H1 (cell line): ENCODE measurements around the gene QRICH2. TPM values are rescaled to one million over a fixed set of nuclear protein-coding genes. Genes with fewer than 3 reads are reported as not detected.

Experiments
- CTCF ChIA-PET: fragments of 300-600 bp; sonication (Branson Sonifier 250); formaldehyde crosslinking; loops from one replicate; lab custom pipeline; 2021; ENCODE audit not compliant: partially characterized antibody; lab: Charles Lee
- POLR2A ChIA-PET: fragments of 300-600 bp; sonication (Branson Sonifier 250); formaldehyde crosslinking; loops from one replicate; lab custom pipeline; 2021; ENCODE audit warnings: inconsistent platforms; ENCODE audit not compliant: partially characterized antibody; lab: Charles Lee
- DNase-seq, 2 experiments: peaks; one replicate each; pipeline versions ENCODE4 v3.0.0 to v3.0.0-alpha.2; 2010 to 2022; ENCODE audit warnings: low spot score in 2 of 2, low read depth in 1 of 2, mixed read lengths in 1 of 2
- FAIRE-seq: peaks from 2 replicates; lab custom pipeline; 2011; peaks lifted over from hg19 to GRCh38; lab: Jason Lieb, UNC
- H2AFZ ChIP-seq: 2 replicates; pipeline ENCODE4 v1.8.1; 2012; ENCODE audit warnings: low read length, inconsistent platforms
- H2AK5ac ChIP-seq: 2 replicates; pipeline ENCODE4 v1.6.1; 2013; ENCODE audit warnings: low read depth, low read length
- H2BK120ac ChIP-seq: replicated peaks from 2 replicates; pipeline ENCODE3; 2013; ENCODE audit warnings: low read depth, low read length, inconsistent platforms
- H2BK12ac ChIP-seq: 2 replicates; pipeline ENCODE4 v1.6.1; 2013; ENCODE audit warnings: low read depth, low read length
- H2BK15ac ChIP-seq: 2 replicates; pipeline ENCODE4 v1.6.1; 2013; ENCODE audit warnings: low read length
- H2BK20ac ChIP-seq: 2 replicates; pipeline ENCODE4 v1.6.1; 2013; ENCODE audit warnings: low read length
- H2BK5ac ChIP-seq: 2 replicates; pipeline ENCODE4 v1.6.1; 2013; ENCODE audit warnings: low read depth, low read length
- H3K14ac ChIP-seq: 2 replicates; pipeline ENCODE4 v1.6.1; 2013; ENCODE audit warnings: inconsistent platforms; ENCODE audit not compliant: insufficient read length
- H3K18ac ChIP-seq: 2 replicates; pipeline ENCODE4 v1.6.1; 2013; ENCODE audit warnings: low read length; ENCODE audit errors: extremely low read depth
- H3K23ac ChIP-seq: 2 replicates; pipeline ENCODE4 v1.6.1; 2013; ENCODE audit warnings: inconsistent platforms; ENCODE audit not compliant: insufficient read length
- H3K23me2 ChIP-seq: 2 replicates; pipeline ENCODE4 v1.6.1; 2013; ENCODE audit warnings: low read depth, low read length
- H3K27ac ChIP-seq: 2 replicates; pipeline ENCODE4 v1.6.1; 2011; ENCODE audit warnings: low read depth, low read length, inconsistent platforms
- H3K27me3 ChIP-seq, 4 experiments: replicated peaks in 1 of 4; 1 replicate in 1 of 4; 2 replicates in 3 of 4; pipeline versions ENCODE4 v1.6.1 to v1.8.1; 2011 to 2013; ENCODE audit warnings: low read length in 3 of 4, mild to moderate bottlenecking in 3 of 4, inconsistent platforms in 2 of 4, mixed read lengths in 2 of 4, moderate library complexity in 1 of 4; ENCODE audit not compliant: control insufficient read depth in 3 of 4, insufficient read depth in 3 of 4; ENCODE audit errors: extremely low read depth in 1 of 4
- H3K36me3 ChIP-seq, 4 experiments: 2 replicates each; pipeline versions ENCODE4 v1.6.1 to v1.8.1; 2011 to 2013; ENCODE audit warnings: mild to moderate bottlenecking in 4 of 4, low read length in 3 of 4, moderate library complexity in 2 of 4, control low read depth in 1 of 4, inconsistent platforms in 1 of 4; ENCODE audit not compliant: insufficient read depth in 4 of 4, control insufficient read depth in 2 of 4
- H3K4ac ChIP-seq: replicated peaks from 2 replicates; pipeline ENCODE3; 2013; ENCODE audit warnings: low read length, low read depth, mixed read lengths, inconsistent platforms; ENCODE audit not compliant: insufficient read length
- H3K4me1 ChIP-seq, 4 experiments: replicated peaks in 1 of 4; 1 replicate in 1 of 4; 2 replicates in 3 of 4; pipeline versions ENCODE4 v1.6.1 to v1.8.1; 2011 to 2013; ENCODE audit warnings: low read length in 3 of 4, inconsistent platforms in 2 of 4, mixed read lengths in 1 of 4; ENCODE audit not compliant: insufficient read depth in 4 of 4, control insufficient read depth in 3 of 4
- H3K4me2 ChIP-seq, 2 experiments: 2 replicates each; pipeline versions ENCODE4 v1.6.1 to v1.8.1; 2011 to 2013; ENCODE audit warnings: low read depth in 2 of 2, low read length in 2 of 2, control low read depth in 1 of 2, inconsistent platforms in 1 of 2, mild to moderate bottlenecking in 1 of 2; ENCODE audit not compliant: insufficient read depth in 1 of 2
- H3K4me3 ChIP-seq, 4 experiments: fragments of 200-600, 300-600 bp in 1 of 4; sonication (generic), shearing (Covaris generic), sonication (Bioruptor Twin) in 1 of 4; 2 replicates each; pipeline versions ENCODE4 v1.5.1 to v1.8.1; 2011 to 2016; ENCODE audit warnings: low read length in 4 of 4, low read depth in 3 of 4, control low read depth in 2 of 4, inconsistent platforms in 2 of 4, mild to moderate bottlenecking in 2 of 4, mixed read lengths in 1 of 4, moderate library complexity in 1 of 4; ENCODE audit not compliant: insufficient read depth in 2 of 4; ENCODE audit errors: extremely low read depth in 1 of 4
- H3K56ac ChIP-seq: replicated peaks from 2 replicates; pipeline ENCODE3; 2013; ENCODE audit warnings: low read depth, mild to moderate bottlenecking, mixed read lengths, low read length, inconsistent platforms; ENCODE audit not compliant: insufficient read length
- H3K79me1 ChIP-seq: 2 replicates; pipeline ENCODE4 v1.6.1; 2013; ENCODE audit warnings: low read depth, low read length, control low read depth
- H3K79me2 ChIP-seq, 2 experiments: 2 replicates each; pipeline versions ENCODE4 v1.6.1 to v1.8.1; 2012 to 2013; ENCODE audit warnings: low read length in 2 of 2, mild to moderate bottlenecking in 2 of 2, inconsistent platforms in 1 of 2; ENCODE audit not compliant: insufficient read depth in 2 of 2, control insufficient read depth in 1 of 2
- H3K9ac ChIP-seq, 4 experiments: replicated peaks in 1 of 4; 1 replicate in 1 of 4; 2 replicates in 3 of 4; pipeline versions ENCODE4 v1.6.1 to v1.8.1; 2011 to 2013; ENCODE audit warnings: low read depth in 3 of 4, low read length in 3 of 4, control low read depth in 2 of 4, mild to moderate bottlenecking in 2 of 4, moderate library complexity in 2 of 4, inconsistent platforms in 1 of 4; ENCODE audit errors: extremely low read depth in 1 of 4
- H3K9me3 ChIP-seq, 2 experiments: 2 replicates each; pipeline versions ENCODE4 v1.6.1 to v1.8.1; 2012 to 2013; ENCODE audit warnings: mild to moderate bottlenecking in 2 of 2, moderate library complexity in 2 of 2, control low read depth in 1 of 2, inconsistent platforms in 1 of 2, low read depth in 1 of 2, low read length in 1 of 2, mixed read lengths in 1 of 2; ENCODE audit not compliant: insufficient read depth in 2 of 2
- H4K20me1 ChIP-seq, 2 experiments: replicated peaks in 1 of 2; 2 replicates each; pipeline versions ENCODE3 to v1.8.1; 2011 to 2013; ENCODE audit warnings: inconsistent platforms in 2 of 2, low read length in 2 of 2, mild to moderate bottlenecking in 1 of 2; ENCODE audit not compliant: insufficient read depth in 2 of 2, control insufficient read depth in 1 of 2
- H4K5ac ChIP-seq: 2 replicates; pipeline ENCODE4 v1.6.1; 2013; ENCODE audit warnings: low read length, low read depth, mixed read lengths, inconsistent platforms; ENCODE audit not compliant: insufficient read length
- H4K8ac ChIP-seq: 2 replicates; pipeline ENCODE4 v1.8.0; 2013; ENCODE audit warnings: mild to moderate bottlenecking, moderate library complexity, low read length, inconsistent platforms; ENCODE audit not compliant: insufficient read depth; ENCODE audit errors: extremely low read depth
- H4K91ac ChIP-seq: replicated peaks from 2 replicates; pipeline ENCODE3; 2013; ENCODE audit warnings: low read length, mixed read lengths, inconsistent platforms; ENCODE audit not compliant: insufficient read length
- BCL11A ChIP-seq, 2 experiments: IDR thresholded peaks; one replicate each; pipeline ENCODE4 v1.6.1; 2011; ENCODE audit warnings: low read depth in 2 of 2, low read length in 2 of 2, mild to moderate bottlenecking in 2 of 2
- FOSL1 ChIP-seq: IDR thresholded peaks from 2 replicates; pipeline ENCODE4 v1.6.1; 2011; ENCODE audit warnings: mild to moderate bottlenecking, low read depth, low read length, moderate library complexity; ENCODE audit not compliant: insufficient read depth
- GTF2F1 ChIP-seq: IDR thresholded peaks from 2 replicates; pipeline ENCODE4 v1.6.1; 2012; ENCODE audit warnings: low read depth, low read length, improper control_type of control experiment, borderline replicate concordance
- HDAC6 ChIP-seq: IDR thresholded peaks from one replicate; pipeline ENCODE4 v1.7.1; 2012; ENCODE audit warnings: low read depth, mild to moderate bottlenecking, inconsistent platforms, low read length, moderate library complexity
- JUN ChIP-seq: IDR thresholded peaks from 2 replicates; pipeline ENCODE4 v1.6.1; 2011; ENCODE audit warnings: low read depth, mild to moderate bottlenecking, improper control_type of control experiment, low read length
- JUND ChIP-seq: IDR thresholded peaks from 2 replicates; pipeline ENCODE4 v1.6.1; 2011; ENCODE audit warnings: mild to moderate bottlenecking, improper control_type of control experiment, low read length
- KDM1A ChIP-seq: fragments of 200-600, 300-600 bp; sonication (generic); IDR thresholded peaks from 2 replicates; pipeline ENCODE4 v1.7.1; 2016; ENCODE audit warnings: mild to moderate bottlenecking, low read length, borderline replicate concordance
- SIX5 ChIP-seq: IDR thresholded peaks from 2 replicates; pipeline ENCODE4 v1.6.1; 2011; ENCODE audit warnings: mild to moderate bottlenecking, low read depth, low read length
- SP1 ChIP-seq: IDR thresholded peaks from 2 replicates; pipeline ENCODE4 v1.6.1; 2011; ENCODE audit warnings: low read depth, low read length
- TCF12 ChIP-seq: IDR thresholded peaks from 2 replicates; pipeline ENCODE4 v1.6.1; 2011; ENCODE audit warnings: low read depth, mild to moderate bottlenecking, low read length
- WGBS, 2 experiments: shearing (Covaris generic) in 1 of 2; methylation state at CpG; one replicate each; pipeline versions ENCODE4 v1.1.6 to v1.1.7; 2013 to 2015; ENCODE audit warnings: low lambda C conversion rate in 2 of 2, mixed read lengths in 2 of 2, inconsistent platforms in 1 of 2, low coverage in 1 of 2, missing lambda C conversion rate in 1 of 2; ENCODE audit not compliant: insufficient replicate concordance in 2 of 2, insufficient coverage in 1 of 2, insufficient read length in 1 of 2; ENCODE audit errors: extremely low coverage in 1 of 2, missing lambda C conversion rate in 1 of 2; 5-methylcytosine and 5-hydroxymethylcytosine counted together
- polyA plus RNA-seq, 7 experiments: library from polyadenylated mRNA; depleted of rRNA in 3 of 7; stranded (reverse) in 5 of 7; unstranded in 2 of 7; fragments of >200 nt in 5 of 7; fragments of 200-250 nt in 2 of 7; gene quantifications; 1 replicate in 5 of 7; 2 replicates in 1 of 7; 4 replicates in 1 of 7; pipeline versions ENCODE4 v1.2.1 to v1.2.3, GENCODE V29; 2011 to 2013; ENCODE audit warnings: missing spikeins in 2 of 7, mixed read lengths in 2 of 7
- total RNA-seq: library from RNA; stranded (reverse); fragmentation: NEBNext Ultra II Directional; extraction: Animal tissue kit (Norgen Biotek cat#: 25700); gene quantifications from 2 replicates; pipeline ENCODE4 v1.2.1, GENCODE V29; 2021
- TF ChIP-seq, protein P1 (sequence below): IDR thresholded peaks from 2 replicates; pipeline ENCODE4 v1.6.1; 2012; ENCODE audit warnings: low read length, inconsistent platforms

QRICH2 gene
- total and polyA plus RNA-seq, 2 of the 8 experiments (the other 6 are each of a cell fraction or from before 2014, with no cell fraction given) = 2.8 to 3.8 TPM

DNA sequence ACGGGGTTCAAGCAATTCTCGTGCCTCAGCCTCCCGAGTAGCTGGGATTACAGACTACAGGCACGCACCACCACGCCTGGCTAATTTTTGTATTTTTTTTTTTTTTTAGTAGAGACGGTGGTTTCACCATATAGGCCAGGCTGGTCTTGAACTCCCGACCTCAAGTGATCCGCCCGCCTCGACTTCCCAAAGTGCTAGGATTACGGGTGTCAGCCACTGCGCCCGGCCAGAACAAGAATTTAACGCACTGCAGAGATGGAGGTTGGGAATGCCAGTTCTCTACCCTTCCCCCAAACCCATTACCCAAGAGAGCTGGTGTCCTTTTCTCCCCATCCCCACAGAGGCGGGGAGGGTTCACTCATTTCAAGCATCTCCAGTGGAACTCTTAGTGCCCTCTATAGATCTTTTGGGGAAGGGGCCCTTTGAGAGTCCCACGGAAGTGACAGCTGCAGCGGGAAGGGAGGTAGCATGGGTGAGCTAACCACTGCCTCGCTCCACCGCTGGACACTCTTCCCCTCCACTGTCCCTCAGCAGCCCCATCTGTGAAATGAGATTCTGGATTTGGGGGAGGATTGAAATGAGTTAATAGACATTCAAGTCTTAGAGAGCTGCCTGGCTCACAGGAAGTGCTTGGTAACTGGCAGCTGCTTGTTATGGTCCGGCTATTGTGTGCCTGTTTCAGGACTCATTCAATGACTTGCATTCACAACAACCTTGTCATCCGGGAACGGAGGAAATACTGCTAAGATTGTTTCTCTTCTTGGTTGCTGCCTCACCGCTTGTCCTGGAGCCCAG, 46.5 kb downstream of the QRICH2 start:
- Histone ChIP-seq H3K27ac (no peak overlapping the region), H3K79me2 (peaks cover 0 to 5% of the 10 kb centered on the region in 2 experiments; a peak in 3 of 4 replicates), H2BK5ac (no peak overlapping the region), H3K23ac (no peak overlapping the region), H2AFZ (0 out of 2 replicates have a peak overlapping the region, but pooled peaks have one; percentile 45), H4K5ac (no peak overlapping the region), H3K9ac (no peak overlapping the region), H3K4me2 (no peak overlapping the region), H3K79me1 (no peaks in the 10 kb centered on the region), H2BK120ac (no peak overlapping the region), H3K4me1 (peaks cover 0 to 3% (median under 1%) of the 10 kb centered on the region in 4 experiments; a peak in 5 of 7 replicates), H4K91ac (no peak overlapping the region), H3K4me3 (no peak overlapping the region), H2BK15ac (no peak overlapping the region), H3K23me2 (no peaks in the 10 kb centered on the region), H4K20me1 (no peaks in the 10 kb centered on the region), H4K8ac (no peak overlapping the region), H2AK5ac (no peak overlapping the region), H3K18ac (no peak overlapping the region), H2BK12ac (peak overlapping the region; percentile 87; the same call in 1 of the 2 replicates), H3K36me3 (no peaks in the 10 kb centered on the region), H3K56ac (no peak overlapping the region), H3K9me3 (no peaks in the 10 kb centered on the region; a peak in 1 of 4 replicates), H3K4ac (no peak overlapping the region), H2BK20ac (no peak overlapping the region), H3K14ac (no peak overlapping the region), H3K27me3 (no peaks in the 10 kb centered on the region; a peak in 1 of 7 replicates)
- CTCF ChIA-PET = interaction anchor here (0.6 to 6.2 kb wide), 14 partner anchors 12 to 244 kb away, joined by 3 to 49 read pairs (median 4); no protein-coding TSS in a partner anchor
- POLR2A ChIA-PET = interaction anchor here (0.8 to 2.1 kb wide), 3 partner anchors 10 to 159 kb away, joined by 3 to 5 read pairs (median 5); no protein-coding TSS in a partner anchor
- no peak for DNase-seq
- no peak for FAIRE-seq
- WGBS, 2 experiments = 91% methylated on average over 12 of the region's 23 CpGs; no CpG with 5 or more reads in 1 of the 2 experiments
- TF ChIP-seq SIX5 (no peak), HDAC6 (no peak), BCL11A (IDR thresholded peaks at IDR 0.05; ENCODE audit: low read depth in 2 of 2, low read length in 2 of 2) (no peak), TCF12 (no peak), KDM1A (no peak), SP1 (no peak), FOSL1 (no peak), JUND (no peak), GTF2F1 (no peak), JUN (no peak)
- TF ChIP-seq, protein P1, sequence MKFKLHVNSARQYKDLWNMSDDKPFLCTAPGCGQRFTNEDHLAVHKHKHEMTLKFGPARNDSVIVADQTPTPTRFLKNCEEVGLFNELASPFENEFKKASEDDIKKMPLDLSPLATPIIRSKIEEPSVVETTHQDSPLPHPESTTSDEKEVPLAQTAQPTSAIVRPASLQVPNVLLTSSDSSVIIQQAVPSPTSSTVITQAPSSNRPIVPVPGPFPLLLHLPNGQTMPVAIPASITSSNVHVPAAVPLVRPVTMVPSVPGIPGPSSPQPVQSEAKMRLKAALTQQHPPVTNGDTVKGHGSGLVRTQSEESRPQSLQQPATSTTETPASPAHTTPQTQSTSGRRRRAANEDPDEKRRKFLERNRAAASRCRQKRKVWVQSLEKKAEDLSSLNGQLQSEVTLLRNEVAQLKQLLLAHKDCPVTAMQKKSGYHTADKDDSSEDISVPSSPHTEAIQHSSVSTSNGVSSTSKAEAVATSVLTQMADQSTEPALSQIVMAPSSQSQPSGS = no peak
